B cell (primary cell): Measurements from ENCODE around the gene NSUN2. TPM values are rescaled to one million over a fixed set of nuclear protein-coding genes. Genes with fewer than 3 reads are reported as not detected.

ENCODE experiments used
- ATAC-seq: fragments of 200-7000 bp; cut with Tn5 transposase; one replicate; pipeline ENCODE4 v1.10.0; 2021; ENCODE audit warnings: low read depth, mild to moderate bottlenecking, moderate number of reproducible peaks, moderate library complexity
- CTCF ChIA-PET: fragments of 350-600 bp; sonication (Branson Sonifier 250); formaldehyde crosslinking; loops from one replicate; lab custom pipeline; 2021; ENCODE audit warnings: antibody characterized with exemption, inconsistent platforms; lab: Charles Lee
- POLR2A ChIA-PET: fragments of 350-600 bp; sonication (Branson Sonifier 250); formaldehyde crosslinking; loops from one replicate; lab custom pipeline; 2021; ENCODE audit warnings: antibody characterized with exemption; lab: Charles Lee
- DNase-seq: peaks from one replicate; pipeline ENCODE4 v3.0.0; 2013
- H2AFZ ChIP-seq: 2 replicates; pipeline ENCODE4 v1.6.1; 2012; ENCODE audit warnings: mild to moderate bottlenecking, low read depth, low read length; ENCODE audit not compliant: insufficient read depth, poor library complexity, severe bottlenecking
- H3K27ac ChIP-seq, 2 donors: 1 replicate in 1 of 2; 2 replicates in 1 of 2; pipeline ENCODE4 v1.5.1; 2012 to 2013; ENCODE audit warnings: low read length in 2 of 2, mild to moderate bottlenecking in 2 of 2, moderate library complexity in 1 of 2
- H3K27me3 ChIP-seq, 4 experiments: fragments of 200-600 bp in 1 of 4; sonication (generic) in 1 of 4; replicated peaks in 1 of 4; 1 replicate in 2 of 4; 2 replicates in 2 of 4; pipeline versions ENCODE4 v1.6.1 to v1.7.0; 2013 to 2016; ENCODE audit warnings: low read length in 3 of 4, mild to moderate bottlenecking in 2 of 4, mixed read lengths in 1 of 4, moderate library complexity in 1 of 4; ENCODE audit not compliant: insufficient read depth in 4 of 4, control insufficient read depth in 3 of 4; ENCODE audit errors: control extremely low read depth in 1 of 4
- H3K36me3 ChIP-seq, 2 experiments: replicated peaks in 1 of 2; 1 replicate in 1 of 2; 2 replicates in 1 of 2; pipeline versions ENCODE4 v1.6.1 to v1.7.1; 2013; ENCODE audit warnings: low read length in 1 of 2; ENCODE audit not compliant: insufficient read depth in 2 of 2, control insufficient read depth in 1 of 2; ENCODE audit errors: control extremely low read depth in 1 of 2, extremely low read depth in 1 of 2
- H3K4me1 ChIP-seq, 2 donors: fragments of 200-600 bp in 1 of 2; sonication (generic) in 1 of 2; 1 replicate in 1 of 2; 2 replicates in 1 of 2; pipeline versions ENCODE4 v1.5.1 to v1.6.1; 2013 to 2017; ENCODE audit warnings: low read length in 2 of 2; ENCODE audit not compliant: control insufficient read depth in 2 of 2, insufficient read depth in 2 of 2
- H3K4me2 ChIP-seq: replicated peaks from 2 replicates; pipeline ENCODE3; 2012; ENCODE audit warnings: mild to moderate bottlenecking, low read depth, low read length; ENCODE audit not compliant: poor library complexity, severe bottlenecking
- H3K4me3 ChIP-seq, 5 experiments: fragments of 200-600 bp in 1 of 5; sonication (generic) in 1 of 5; 1 replicate in 3 of 5; 2 replicates in 2 of 5; pipeline versions ENCODE4 v1.5.1 to v1.7.0; 2011 to 2016; ENCODE audit warnings: low read length in 4 of 5, mild to moderate bottlenecking in 4 of 5, low read depth in 2 of 5, control low read depth in 1 of 5, moderate library complexity in 1 of 5; ENCODE audit not compliant: insufficient read depth in 1 of 5; ENCODE audit errors: control extremely low read depth in 1 of 5, extremely low read depth in 1 of 5
- H3K79me2 ChIP-seq: fragments of 200-600 bp; sonication (generic); one replicate; pipeline ENCODE4 v1.6.0; 2016; ENCODE audit warnings: low read length; ENCODE audit not compliant: control insufficient read depth, insufficient read depth
- H3K9ac ChIP-seq: fragments of 200-600 bp; sonication (generic); 2 replicates; pipeline ENCODE4 v1.6.1; 2017; ENCODE audit warnings: mild to moderate bottlenecking, low read length, moderate library complexity
- H3K9me3 ChIP-seq, 3 donors: one replicate each; pipeline versions ENCODE4 v1.6.1 to v1.7.1; 2013; ENCODE audit warnings: low read length in 2 of 3; ENCODE audit not compliant: control insufficient read depth in 2 of 3, insufficient read depth in 1 of 3; ENCODE audit errors: control extremely low read depth in 1 of 3
- H4K20me1 ChIP-seq: 2 replicates; pipeline ENCODE4 v1.6.0; 2012; ENCODE audit warnings: mild to moderate bottlenecking, low read length; ENCODE audit not compliant: insufficient read depth, control insufficient read depth, poor library complexity, severe bottlenecking
- H3K27ac Mint-ChIP-seq: one replicate; pipeline ENCODE4 v1.8.0; 2021; ENCODE audit warnings: mixed read lengths
- H3K27me3 Mint-ChIP-seq: one replicate; pipeline ENCODE4 v1.8.0; 2021; ENCODE audit warnings: mixed read lengths
- H3K4me1 Mint-ChIP-seq: one replicate; pipeline ENCODE4 v1.8.0; 2021; ENCODE audit warnings: mixed read lengths
- H3K4me3 Mint-ChIP-seq: one replicate; pipeline ENCODE4 v1.8.0; 2021; ENCODE audit warnings: mixed read lengths
- H3K9me3 Mint-ChIP-seq: one replicate; pipeline ENCODE4 v1.8.0; 2022; ENCODE audit warnings: mixed read lengths; ENCODE audit not compliant: insufficient read depth
- EZH2 ChIP-seq: IDR thresholded peaks from 2 replicates; pipeline ENCODE4 v1.6.1; 2012; ENCODE audit warnings: borderline replicate concordance, low read depth, mild to moderate bottlenecking, moderate library complexity, low read length; ENCODE audit not compliant: insufficient read depth, poor library complexity, severe bottlenecking
- WGBS: methylation state at CpG from one replicate; pipeline ENCODE4 v1.1.5; 2013; ENCODE audit warnings: missing lambda C conversion rate; ENCODE audit not compliant: insufficient coverage; 5-methylcytosine and 5-hydroxymethylcytosine counted together
- intact Hi-C: fragments of 100-400 bp; cut with micrococcal nuclease; formaldehyde crosslinking; loops from one replicate; pipeline ENCODE4 v1.10.0; 2022
- polyA plus RNA-seq: library from polyadenylated mRNA; depleted of rRNA; stranded (reverse); fragments of >200 nt; gene quantifications from 2 replicates; pipeline ENCODE4 v1.2.3, GENCODE V29; 2012
- total RNA-seq, 2 donors: library from RNA; stranded (reverse); fragments of 120-200 nt in 1 of 2; gene quantifications; 1 replicate in 1 of 2; 2 replicates in 1 of 2; pipeline versions ENCODE4 v1.2.3 to v1.2.4, GENCODE V29; 2013 to 2022
- TF ChIP-seq, protein P1 (sequence below): fragments of 200-600 bp; IDR thresholded peaks from one replicate; pipeline ENCODE4 v1.8.0; 2022; ENCODE audit warnings: antibody characterized with exemption, mild to moderate bottlenecking

The NSUN2 gene
- total and polyA plus RNA-seq, 2 donors (not counting 1 experiment from before 2014, with no cell fraction given), result 58.8 to 85.0 TPM

DNA sequence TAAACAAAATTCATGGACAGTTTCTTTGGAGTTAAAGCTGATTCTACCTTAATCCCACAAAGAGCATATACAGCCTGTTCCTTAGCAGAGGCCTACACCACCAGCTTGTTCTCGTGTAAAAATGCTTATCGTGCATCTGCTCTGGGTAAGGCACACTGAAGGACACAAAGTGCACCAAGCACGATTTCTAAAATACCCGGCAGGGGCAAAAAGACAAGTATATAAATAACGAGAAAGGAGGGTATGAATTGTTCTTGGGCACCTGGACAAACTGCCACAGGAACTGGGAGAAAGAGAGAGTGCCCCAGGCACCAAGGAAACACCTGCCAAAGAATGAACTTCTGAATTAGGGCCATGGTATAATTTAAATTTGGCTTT lies 25.3 kb downstream of the NSUN2 start:
- intact Hi-C loops, result no loop called here

DNA sequence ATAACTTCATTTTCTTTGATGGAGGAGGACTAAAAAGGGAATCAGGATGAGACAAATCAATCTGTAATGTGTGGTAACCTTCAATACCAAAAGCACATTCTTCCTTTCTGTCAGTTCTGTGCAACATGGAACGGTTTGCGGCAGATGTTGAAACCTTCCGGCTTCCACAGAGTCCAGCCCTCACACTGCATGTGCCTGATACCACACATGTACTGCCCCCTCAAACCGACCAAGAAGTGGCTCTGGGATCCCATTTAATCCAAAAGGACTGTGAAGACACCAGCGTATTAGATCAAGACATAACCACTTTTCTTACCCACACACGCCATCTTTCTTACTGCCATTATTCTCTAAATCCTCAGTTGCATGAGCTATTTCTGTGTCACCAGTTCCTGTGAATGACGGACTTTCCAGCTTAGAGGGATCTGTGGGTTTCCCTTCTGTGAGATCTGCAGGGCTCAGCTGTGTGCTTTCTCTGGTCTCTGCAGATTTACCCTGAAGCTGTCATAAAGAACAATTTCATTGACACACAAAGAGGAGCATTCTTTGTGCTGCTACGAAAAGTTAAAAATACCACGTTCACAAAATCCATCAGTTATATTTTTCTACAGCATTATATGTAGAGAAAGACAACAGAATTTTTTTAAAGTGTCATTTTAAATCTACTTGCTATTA lies 25.8 kb downstream of the NSUN2 start:
- TF ChIP-seq, protein P1, sequence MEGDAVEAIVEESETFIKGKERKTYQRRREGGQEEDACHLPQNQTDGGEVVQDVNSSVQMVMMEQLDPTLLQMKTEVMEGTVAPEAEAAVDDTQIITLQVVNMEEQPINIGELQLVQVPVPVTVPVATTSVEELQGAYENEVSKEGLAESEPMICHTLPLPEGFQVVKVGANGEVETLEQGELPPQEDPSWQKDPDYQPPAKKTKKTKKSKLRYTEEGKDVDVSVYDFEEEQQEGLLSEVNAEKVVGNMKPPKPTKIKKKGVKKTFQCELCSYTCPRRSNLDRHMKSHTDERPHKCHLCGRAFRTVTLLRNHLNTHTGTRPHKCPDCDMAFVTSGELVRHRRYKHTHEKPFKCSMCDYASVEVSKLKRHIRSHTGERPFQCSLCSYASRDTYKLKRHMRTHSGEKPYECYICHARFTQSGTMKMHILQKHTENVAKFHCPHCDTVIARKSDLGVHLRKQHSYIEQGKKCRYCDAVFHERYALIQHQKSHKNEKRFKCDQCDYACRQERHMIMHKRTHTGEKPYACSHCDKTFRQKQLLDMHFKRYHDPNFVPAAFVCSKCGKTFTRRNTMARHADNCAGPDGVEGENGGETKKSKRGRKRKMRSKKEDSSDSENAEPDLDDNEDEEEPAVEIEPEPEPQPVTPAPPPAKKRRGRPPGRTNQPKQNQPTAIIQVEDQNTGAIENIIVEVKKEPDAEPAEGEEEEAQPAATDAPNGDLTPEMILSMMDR, result no peak
- TF ChIP-seq EZH2, result no peak
- Histone ChIP-seq H3K27me3 (no peaks in the 10 kb centered on the region), H3K27ac (no peak overlapping the region), H4K20me1 (peaks cover 21% of the 10 kb centered on the region), H3K4me3 (no peak overlapping the region), H3K9ac (no peak overlapping the region), H3K4me1 (no peaks in the 10 kb centered on the region), H3K79me2 (peaks cover 10% of the 10 kb centered on the region), H3K4me2 (no peak overlapping the region), H3K9me3 (no peaks in the 10 kb centered on the region), H2AFZ (no peak overlapping the region), H3K36me3 (peaks cover 9 to 93% of the 10 kb centered on the region in 2 experiments)
- no peak overlapping the region for H3K27ac Mint-ChIP-seq
- ATAC-seq (no peak), DNase-seq (no peak)
- 82% methylated on average over 6 of the region's 9 CpGs for WGBS
- no peak overlapping the region for H3K4me3 Mint-ChIP-seq
- CTCF ChIA-PET, result no interaction called here
- POLR2A ChIA-PET, result no interaction called here
- intact Hi-C loops, result no loop called here
- H3K9me3 Mint-ChIP-seq, result no peaks in the 10 kb centered on the region
- H3K4me1 Mint-ChIP-seq, result no peaks in the 10 kb centered on the region
- H3K27me3 Mint-ChIP-seq, result no peaks in the 10 kb centered on the region

More for the DNA sequence above, 25.3 kb downstream of the NSUN2 start:
- Histone ChIP-seq H3K9ac (no peak overlapping the region), H3K4me2 (no peak overlapping the region), H3K27ac (no peak overlapping the region), H3K36me3 (peaks cover 5 to 93% of the 10 kb centered on the region in 2 experiments), H3K9me3 (no peaks in the 10 kb centered on the region), H3K4me3 (no peak overlapping the region), H2AFZ (no peak overlapping the region), H4K20me1 (peaks cover 26% of the 10 kb centered on the region), H3K27me3 (no peaks in the 10 kb centered on the region), H3K4me1 (no peaks in the 10 kb centered on the region), H3K79me2 (peaks cover 11% of the 10 kb centered on the region)
- no peak overlapping the region for H3K27ac Mint-ChIP-seq
- no peaks in the 10 kb centered on the region for H3K9me3 Mint-ChIP-seq
- H3K27me3 Mint-ChIP-seq, result no peaks in the 10 kb centered on the region
- CTCF ChIA-PET, result no interaction called here
- ATAC-seq (no peak), DNase-seq (no peak)
- POLR2A ChIA-PET, result no interaction called here
- TF ChIP-seq EZH2, result no peak
- TF ChIP-seq, protein P1, result no peak
- H3K4me3 Mint-ChIP-seq, result no peak overlapping the region
- WGBS, result 100% methylated on average over 2 of the region's 5 CpGs
- H3K4me1 Mint-ChIP-seq, result no peaks in the 10 kb centered on the region
